H1 (cell line): ENCODE results near the gene TRAPPC13. TPM values are rescaled to one million over a fixed set of nuclear protein-coding genes. Genes with fewer than 3 reads are reported as not detected.
A peak's percentile ranks its signal among the peaks of the same experiment; 100 is the strongest.

Source experiments
- CHD2 ChIP-seq: IDR thresholded peaks from 2 replicates; pipeline ENCODE4 v1.6.1; 2012; ENCODE audit warnings: low read length, improper control_type of control experiment
- CHD7 ChIP-seq: fragments of 300-600 bp; sonication (generic); IDR thresholded peaks from 2 replicates; pipeline ENCODE4 v1.7.1; 2012; ENCODE audit warnings: low read length, moderate library complexity, mild to moderate bottlenecking, inconsistent platforms; ENCODE audit not compliant: insufficient replicate concordance
- HDAC2 ChIP-seq, 2 experiments: fragments of 300-600 bp in 1 of 2; sonication (generic) in 1 of 2; IDR thresholded peaks; 2 replicates each; pipeline ENCODE4 v1.6.1; 2011 to 2012; ENCODE audit warnings: low read depth in 2 of 2, low read length in 2 of 2, mild to moderate bottlenecking in 2 of 2, moderate library complexity in 2 of 2, borderline replicate concordance in 1 of 2, inconsistent platforms in 1 of 2
- HDAC6 ChIP-seq: IDR thresholded peaks from one replicate; pipeline ENCODE4 v1.7.1; 2012; ENCODE audit warnings: low read depth, mild to moderate bottlenecking, inconsistent platforms, low read length, moderate library complexity
- JUND ChIP-seq: IDR thresholded peaks from 2 replicates; pipeline ENCODE4 v1.6.1; 2011; ENCODE audit warnings: mild to moderate bottlenecking, improper control_type of control experiment, low read length
- KDM1A ChIP-seq: fragments of 200-600, 300-600 bp; sonication (generic); IDR thresholded peaks from 2 replicates; pipeline ENCODE4 v1.7.1; 2016; ENCODE audit warnings: mild to moderate bottlenecking, low read length, borderline replicate concordance
- KDM5A ChIP-seq: fragments of 200-600 bp; IDR thresholded peaks from 2 replicates; pipeline ENCODE4 v1.7.1; 2012; ENCODE audit warnings: mild to moderate bottlenecking, low read length, inconsistent platforms, mixed read lengths
- NRF1 ChIP-seq: IDR thresholded peaks from 2 replicates; pipeline ENCODE4 v1.6.1; 2011; ENCODE audit warnings: mild to moderate bottlenecking, low read depth, low read length, improper control_type of control experiment
- SRF ChIP-seq: IDR thresholded peaks from 2 replicates; pipeline ENCODE4 v1.6.1; 2011; ENCODE audit warnings: mild to moderate bottlenecking, low read depth, low read length, moderate library complexity
- polyA plus RNA-seq, 7 experiments: library from polyadenylated mRNA; depleted of rRNA in 3 of 7; stranded (reverse) in 5 of 7; unstranded in 2 of 7; fragments of >200 nt in 5 of 7; fragments of 200-250 nt in 2 of 7; gene quantifications; 1 replicate in 5 of 7; 2 replicates in 1 of 7; 4 replicates in 1 of 7; pipeline versions ENCODE4 v1.2.1 to v1.2.3, GENCODE V29; 2011 to 2013; ENCODE audit warnings: missing spikeins in 2 of 7, mixed read lengths in 2 of 7
- total RNA-seq: library from RNA; stranded (reverse); fragmentation: NEBNext Ultra II Directional; extraction: Animal tissue kit (Norgen Biotek cat#: 25700); gene quantifications from 2 replicates; pipeline ENCODE4 v1.2.1, GENCODE V29; 2021

TRAPPC13 gene
- total and polyA plus RNA-seq, 2 of the 8 experiments (the other 6 are each of a cell fraction or from before 2014, with no cell fraction given), result 6.3 to 16.8 TPM

GRCh38 chr5:65624571-65625555, at the start of gene TRAPPC13, which contains the start of gene SHLD3 (continued):
- TF ChIP-seq JUND (no peak), HDAC6 (no peak), KDM5A (peak; percentile 82), SRF (no peak), NRF1 (no peak), KDM1A (no peak), HDAC2 (IDR thresholded peaks at IDR 0.05; ENCODE audit: borderline replicate concordance in 1 of 2, low read depth in 2 of 2, low read length in 2 of 2) (peak in 1 of 2 experiments; percentile 72; a peak in 1 of 4 replicates), CHD2 (no peak), CHD7 (no peak)
